T-helper 1 cell treated with Interleukin-12 subunit alpha and Interleukin-12 subunit beta and Interleukin-4 antibody, amounts not matched to agents 30 ng/mL and 1 ng/mL, for 36 hours (primary cell): ENCODE data around the gene CD19. TPM values are rescaled to one million over a fixed set of nuclear protein-coding genes. Genes with fewer than 3 reads are reported as not detected.
"Not testable (repeated sequence)": the region's sequence is repeated elsewhere in the genome, so short reads cannot be mapped to it uniquely, and the experiment has no call there.

ENCODE experiments used
- intact Hi-C: fragments of 100-400 bp; cut with micrococcal nuclease; formaldehyde crosslinking; loops from one replicate; pipeline ENCODE4 v1.15.1; 2024
- total RNA-seq: library from RNA; stranded (reverse); gene quantifications from 2 replicates; pipeline ENCODE4 v1.2.3, GENCODE V29; 2022

The CD19 gene
- not detected in 2 replicates for total RNA-seq

DNA sequence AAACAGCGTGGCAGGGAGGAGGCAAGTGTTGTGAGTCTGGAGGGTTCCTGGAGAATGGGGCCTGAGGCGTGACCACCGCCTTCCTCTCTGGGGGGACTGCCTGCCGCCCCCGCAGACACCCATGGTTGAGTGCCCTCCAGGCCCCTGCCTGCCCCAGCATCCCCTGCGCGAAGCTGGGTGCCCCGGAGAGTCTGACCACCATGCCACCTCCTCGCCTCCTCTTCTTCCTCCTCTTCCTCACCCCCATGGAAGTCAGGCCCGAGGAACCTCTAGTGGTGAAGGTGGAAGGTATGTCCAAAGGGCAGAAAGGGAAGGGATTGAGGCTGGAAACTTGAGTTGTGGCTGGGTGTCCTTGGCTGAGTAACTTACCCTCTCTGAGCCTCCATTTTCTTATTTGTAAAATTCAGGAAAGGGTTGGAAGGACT lies at the start of gene CD19:
Gene CD19, plus strand, starts transcription at position 171 of the 425 bp plus-strand sequence. Its CDS starts 30 bp downstream, at position 201.
- intact Hi-C loops = loop anchor here (10.0 kb wide), 2 partner anchors 377 to 437 kb away; partner anchors contain the start of genes APOBR, CLN3 and SGF29

DNA sequence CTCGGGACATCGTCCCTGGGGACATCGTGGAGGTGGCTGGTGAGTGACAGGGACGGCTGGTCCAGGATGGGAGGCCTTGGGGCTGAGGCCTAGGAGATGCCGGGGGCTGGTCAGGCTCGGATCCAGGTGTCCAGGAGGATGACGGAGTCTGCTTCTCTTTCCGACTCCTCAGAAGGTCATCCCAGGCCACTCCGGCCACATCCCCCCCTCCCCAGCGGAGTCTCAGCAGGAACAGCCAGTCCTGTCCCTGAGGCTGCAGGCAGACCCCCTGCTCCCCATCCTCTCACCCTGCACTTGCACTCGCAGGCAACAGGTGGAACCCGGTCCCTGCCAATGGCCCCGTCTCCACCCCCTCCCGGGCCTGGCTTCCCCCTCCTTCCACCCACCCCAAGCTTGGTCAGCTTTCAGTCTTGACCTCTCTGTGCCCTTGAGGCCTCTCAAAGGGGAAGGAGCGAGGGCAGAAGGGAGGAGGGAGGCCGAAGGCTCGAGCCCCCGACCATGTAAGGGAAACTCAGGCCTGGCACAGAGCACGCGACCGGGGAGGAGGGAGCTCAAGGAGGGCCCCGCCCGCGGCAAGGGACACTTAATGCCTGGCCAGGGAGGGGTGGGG lies 49.1 kb upstream of the CD19 start:
- intact Hi-C loops = no loop called here

DNA sequence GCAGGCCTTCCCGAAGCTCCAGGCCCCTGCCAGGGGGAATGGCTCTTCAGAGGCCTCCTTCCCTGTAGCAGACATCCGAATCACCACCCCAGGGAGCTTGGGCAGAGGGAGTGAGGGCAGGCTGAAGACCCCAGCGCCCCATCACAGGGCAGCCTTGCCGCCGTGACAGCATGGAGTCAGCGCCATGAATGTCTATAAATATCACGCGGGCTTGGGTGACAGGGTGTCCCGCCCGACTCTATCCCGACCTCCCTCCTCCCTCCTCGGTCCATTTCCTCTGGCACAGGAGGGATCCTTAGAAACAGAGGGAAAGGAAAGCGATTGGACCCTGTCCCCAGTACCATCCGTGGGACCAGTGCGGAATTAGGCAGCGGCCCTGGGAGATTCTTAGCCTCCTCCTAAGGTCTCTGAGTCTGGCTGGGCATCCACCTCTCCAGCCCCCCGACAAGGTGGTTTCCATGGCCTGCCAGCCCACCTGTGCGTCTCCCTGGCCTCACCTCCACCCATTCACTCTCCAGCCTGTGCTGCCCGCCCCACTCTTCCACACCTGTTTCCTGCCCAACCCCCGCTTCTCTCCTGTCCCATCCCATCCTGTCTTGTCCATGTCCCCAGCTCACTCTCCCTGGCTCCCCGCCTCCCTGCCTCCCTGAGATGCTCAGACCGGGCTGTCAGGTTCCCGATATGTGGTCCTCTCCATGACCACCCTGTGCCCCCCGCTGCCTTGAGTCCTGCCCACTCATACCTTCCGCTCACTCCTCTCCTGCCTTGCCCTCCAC lies 48.4 kb upstream of the CD19 start:
- intact Hi-C loops = no loop called here

DNA sequence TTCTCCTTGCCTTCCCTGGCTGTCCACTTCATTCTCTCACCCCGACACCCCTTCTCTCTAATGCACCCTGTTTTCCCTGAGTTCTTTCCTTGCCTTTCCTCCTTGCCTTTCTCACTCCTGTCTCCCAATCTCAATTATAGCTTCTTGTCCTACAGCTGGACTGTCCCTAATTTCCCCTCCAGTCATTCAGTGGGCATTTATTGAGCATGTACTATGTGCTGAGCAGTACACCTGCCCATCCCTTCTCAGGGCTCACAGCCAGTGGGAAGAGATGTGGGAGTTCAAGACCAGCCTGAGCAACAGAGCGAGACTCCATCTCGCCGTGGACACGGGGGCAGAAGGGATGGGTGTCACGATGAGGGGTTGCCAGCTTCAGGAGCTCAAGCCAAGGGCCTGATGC lies 47.7 kb upstream of the CD19 start:
- intact Hi-C loops = no loop called here

DNA sequence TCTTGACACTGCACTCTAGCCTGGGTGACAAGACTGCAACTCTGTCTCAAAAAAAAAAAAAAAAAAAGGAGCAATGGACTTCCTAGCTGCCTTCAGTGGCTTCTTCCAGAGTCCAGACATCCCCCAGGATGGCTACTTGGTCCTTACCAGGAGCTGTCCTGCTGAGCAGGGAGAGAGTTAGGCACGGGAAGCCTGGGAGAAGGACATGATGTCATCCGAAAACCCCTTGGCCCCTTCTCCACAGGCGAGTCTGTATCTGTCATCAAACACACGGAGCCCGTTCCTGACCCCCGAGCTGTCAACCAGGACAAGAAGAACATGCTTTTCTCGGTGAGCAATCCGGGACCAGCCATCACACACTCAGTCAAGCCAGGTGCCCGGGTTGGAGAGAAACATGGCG lies 44.8 kb upstream of the CD19 start:
- intact Hi-C loops = no loop called here

DNA sequence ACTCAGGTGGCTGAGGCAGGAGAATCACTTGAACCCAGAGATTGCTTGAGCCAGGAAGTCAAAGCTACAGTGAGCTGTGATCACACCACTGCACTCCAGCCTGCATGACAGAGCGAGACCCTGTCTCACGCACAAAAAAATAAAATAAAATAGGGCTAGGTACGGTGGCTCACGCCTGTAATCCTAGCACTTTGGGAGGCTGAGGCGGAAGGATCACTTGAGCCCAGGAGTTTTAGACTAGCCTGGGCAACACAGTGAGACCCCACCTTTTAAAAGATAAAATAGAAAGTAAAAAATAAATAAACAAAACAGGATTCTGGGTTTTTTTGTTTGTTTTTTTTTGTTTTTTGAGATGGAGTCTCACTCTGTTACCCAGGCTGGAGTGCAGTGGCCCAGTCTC lies 41.4 kb upstream of the CD19 start:
- intact Hi-C loops = not testable (repeated sequence)

DNA sequence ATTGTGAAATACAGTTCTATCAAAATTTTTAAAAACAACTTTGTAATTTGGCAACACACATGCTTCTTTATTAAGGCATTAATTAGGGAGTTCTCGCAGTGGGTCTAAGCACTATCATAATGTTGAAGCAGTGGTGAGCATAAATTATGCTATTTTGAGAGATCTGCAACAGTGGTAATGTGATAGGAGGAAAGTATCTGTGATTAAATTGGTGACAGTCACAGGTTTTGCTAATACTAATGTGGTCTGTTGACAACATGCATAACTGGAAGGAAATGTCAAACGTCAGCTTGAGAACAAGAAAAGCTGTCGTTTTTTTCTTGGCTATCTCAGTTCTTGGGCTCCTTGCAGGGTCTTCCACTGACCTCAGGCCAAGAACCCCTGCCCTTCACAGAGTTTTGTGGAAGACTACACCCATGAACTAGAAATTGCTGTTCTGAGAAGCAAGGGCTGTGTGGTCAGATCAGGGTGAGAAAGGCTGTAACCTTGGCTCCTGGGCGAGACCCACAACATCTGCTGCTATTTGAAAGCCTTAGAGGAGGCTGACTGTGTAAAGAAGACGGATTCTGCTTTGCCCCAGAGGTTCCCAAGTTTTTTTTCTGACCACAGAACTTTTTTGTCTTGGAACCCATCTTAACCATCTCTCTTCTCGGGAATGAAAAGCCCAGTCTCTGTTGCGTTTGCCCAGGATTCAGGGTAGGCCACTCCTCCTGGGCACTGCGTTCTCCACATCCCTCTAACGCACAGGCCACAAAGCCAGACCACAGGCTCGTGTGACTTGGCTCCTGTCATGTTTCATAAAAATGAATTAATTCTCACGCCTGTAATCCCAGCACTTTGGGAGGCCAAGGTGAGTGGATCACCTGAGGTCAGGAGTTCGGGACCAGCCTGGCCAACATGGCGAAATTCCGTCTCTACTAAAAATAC lies 39.5 kb upstream of the CD19 start:
- intact Hi-C loops = no loop called here

DNA sequence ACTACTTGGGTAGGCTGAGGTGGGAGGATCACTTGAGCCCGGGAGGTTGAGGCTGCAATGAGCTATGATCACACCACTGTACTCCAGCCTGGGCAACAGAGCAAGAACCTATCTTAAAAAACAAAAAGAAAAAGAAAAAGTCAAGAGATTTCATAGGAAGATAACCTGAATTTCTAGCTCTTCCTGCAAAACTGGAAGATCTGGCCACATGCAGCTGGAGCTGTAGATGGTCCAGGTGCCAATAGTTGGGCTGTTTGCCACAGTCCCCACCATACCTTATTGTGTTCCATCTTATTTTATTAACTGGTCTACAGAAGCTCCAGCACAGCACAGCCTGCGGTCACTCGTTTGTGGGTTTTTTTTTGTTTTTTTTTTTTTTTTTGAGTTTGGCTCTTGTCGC lies 38.5 kb upstream of the CD19 start:
- intact Hi-C loops = no loop called here

DNA sequence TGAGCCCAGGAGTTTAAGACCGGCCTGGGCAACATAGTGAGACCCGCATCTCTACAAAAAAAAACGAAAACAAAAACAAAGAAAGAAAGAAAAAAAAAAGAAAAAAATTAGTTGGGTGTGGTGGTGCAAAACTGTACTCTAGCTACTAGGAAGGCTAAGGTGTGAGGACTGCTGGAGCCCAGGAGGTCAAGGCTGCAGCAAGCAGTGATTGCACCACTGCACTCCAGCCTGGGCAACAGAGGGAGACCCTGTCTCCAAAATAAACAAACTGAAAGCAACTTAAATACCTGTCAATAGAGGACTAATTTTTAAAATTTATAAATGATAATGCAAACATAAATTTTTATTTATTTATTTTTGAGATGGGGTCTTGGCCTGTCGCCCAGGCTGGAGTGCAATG lies 36.2 kb upstream of the CD19 start:
- intact Hi-C loops = no loop called here

DNA sequence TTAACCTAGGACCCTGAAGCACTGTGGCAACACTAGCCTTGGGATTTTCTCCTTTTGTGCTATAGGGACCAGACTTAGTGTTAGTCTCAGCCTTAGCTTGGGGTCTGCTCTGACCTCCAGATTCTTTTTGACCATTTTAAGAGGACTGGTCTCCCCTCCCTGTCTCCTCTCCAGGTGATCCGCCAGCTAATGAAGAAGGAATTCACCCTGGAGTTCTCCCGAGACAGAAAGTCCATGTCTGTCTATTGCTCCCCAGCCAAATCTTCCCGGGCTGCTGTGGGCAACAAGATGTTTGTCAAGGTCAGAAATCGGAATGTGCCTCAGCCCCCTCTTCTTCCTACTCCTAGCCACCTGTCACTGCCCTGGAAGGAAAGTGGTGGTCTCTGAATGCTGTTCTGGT lies 33.9 kb upstream of the CD19 start:
- intact Hi-C loops = no loop called here

DNA sequence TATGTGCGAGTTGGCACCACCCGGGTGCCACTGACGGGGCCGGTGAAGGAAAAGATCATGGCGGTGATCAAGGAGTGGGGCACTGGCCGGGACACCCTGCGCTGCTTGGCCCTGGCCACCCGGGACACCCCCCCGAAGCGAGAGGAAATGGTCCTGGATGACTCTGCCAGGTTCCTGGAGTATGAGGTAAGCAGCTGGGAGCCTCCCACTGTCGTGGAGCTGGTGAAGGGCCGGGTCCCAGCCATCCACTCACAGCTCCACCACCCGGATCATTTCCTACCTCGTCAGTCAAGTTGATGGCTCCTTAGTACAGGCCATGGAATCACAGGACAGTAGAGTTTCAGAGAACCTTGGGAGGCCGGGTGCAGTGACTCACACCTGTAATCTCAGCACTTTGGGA lies 33.5 kb upstream of the CD19 start:
- intact Hi-C loops = no loop called here

DNA sequence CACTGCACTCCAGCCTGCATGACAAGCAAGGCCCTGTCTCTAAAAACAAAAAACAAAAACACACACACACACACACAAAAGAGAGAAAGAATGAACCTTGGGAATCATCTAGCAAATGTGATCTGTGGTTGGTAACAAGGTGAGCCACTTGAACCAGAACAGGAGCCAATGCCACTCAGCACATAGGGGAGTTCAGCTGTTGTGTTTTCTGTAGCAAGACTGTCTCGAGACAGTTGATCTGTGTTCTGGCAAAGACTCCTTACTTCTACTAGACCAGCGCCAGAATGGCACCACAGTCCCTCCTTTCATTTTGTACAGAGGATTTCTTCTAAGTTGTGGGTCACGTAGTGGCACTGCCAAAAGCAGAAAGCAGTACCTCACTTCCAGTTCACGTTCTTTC lies 32.8 kb upstream of the CD19 start:
- intact Hi-C loops = no loop called here

DNA sequence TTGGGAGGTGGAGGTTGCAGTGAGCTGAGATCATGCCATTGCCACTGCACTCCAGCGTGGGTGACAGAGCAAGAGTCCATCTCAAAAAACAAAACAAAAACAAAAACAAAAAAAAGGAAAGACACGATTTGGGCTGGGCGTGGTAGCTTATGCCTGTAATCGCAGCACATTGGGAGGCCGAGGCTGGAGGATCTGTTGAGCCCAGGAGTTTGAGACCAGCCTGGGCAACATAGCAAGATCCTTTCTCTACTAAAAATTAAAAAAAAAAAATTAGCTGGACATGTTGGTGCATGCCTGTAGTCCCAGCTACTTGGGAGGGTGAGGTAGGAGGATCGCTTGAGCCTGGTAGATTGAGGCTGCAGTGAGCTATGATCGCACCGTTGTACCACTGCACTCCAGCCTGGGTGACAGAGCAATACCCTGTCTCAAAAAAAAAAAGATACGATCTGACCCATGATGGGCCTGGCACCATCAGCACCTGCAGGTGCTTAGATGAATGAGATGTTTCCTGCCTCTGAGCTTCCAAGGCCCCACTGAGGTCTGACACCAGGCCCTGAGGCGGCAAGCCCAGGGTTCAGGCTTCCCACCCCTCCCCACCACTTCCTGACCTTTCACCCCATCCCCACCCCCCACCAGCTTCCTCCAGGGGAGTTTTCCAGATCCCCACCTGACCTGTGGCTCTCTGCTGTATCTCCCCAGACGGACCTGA lies 31.7 kb upstream of the CD19 start:
- intact Hi-C loops = no loop called here

DNA sequence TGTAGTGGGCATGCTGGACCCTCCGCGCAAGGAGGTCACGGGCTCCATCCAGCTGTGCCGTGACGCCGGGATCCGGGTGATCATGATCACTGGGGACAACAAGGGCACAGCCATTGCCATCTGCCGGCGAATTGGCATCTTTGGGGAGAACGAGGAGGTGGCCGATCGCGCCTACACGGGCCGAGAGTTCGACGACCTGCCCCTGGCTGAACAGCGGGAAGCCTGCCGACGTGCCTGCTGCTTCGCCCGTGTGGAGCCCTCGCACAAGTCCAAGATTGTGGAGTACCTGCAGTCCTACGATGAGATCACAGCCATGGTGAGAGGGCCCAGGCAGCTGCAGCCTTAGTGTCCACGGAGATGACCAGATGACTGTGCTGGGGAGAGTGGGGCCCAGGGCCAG lies 31.2 kb upstream of the CD19 start:
- intact Hi-C loops = no loop called here

DNA sequence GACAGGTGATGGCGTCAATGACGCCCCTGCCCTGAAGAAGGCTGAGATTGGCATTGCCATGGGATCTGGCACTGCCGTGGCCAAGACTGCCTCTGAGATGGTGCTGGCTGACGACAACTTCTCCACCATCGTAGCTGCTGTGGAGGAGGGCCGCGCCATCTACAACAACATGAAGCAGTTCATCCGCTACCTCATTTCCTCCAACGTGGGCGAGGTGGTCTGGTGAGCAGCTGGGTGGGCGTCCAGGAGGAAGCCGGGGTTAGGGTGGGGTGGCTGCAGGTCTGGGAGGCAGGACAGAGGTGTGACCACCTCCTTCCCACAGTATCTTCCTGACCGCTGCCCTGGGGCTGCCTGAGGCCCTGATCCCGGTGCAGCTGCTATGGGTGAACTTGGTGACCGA lies 29.9 kb upstream of the CD19 start:
- intact Hi-C loops = no loop called here

DNA sequence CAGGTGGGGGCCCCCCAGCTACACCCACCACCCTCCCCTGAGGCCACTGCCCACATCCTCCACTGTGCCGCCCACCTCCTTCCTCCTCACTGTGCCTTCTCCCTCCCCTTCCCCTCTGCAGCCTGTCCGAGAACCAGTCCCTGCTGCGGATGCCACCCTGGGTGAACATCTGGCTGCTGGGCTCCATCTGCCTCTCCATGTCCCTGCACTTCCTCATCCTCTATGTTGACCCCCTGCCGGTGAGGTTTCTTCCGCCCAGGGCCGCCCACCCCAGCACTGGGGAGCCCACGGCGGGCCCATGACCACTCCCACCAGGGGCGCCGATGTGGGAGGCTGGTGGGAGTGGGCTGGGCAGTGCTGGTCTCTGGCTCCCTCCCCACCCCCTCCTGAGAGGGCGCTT lies 28.9 kb upstream of the CD19 start:
- intact Hi-C loops = no loop called here

DNA sequence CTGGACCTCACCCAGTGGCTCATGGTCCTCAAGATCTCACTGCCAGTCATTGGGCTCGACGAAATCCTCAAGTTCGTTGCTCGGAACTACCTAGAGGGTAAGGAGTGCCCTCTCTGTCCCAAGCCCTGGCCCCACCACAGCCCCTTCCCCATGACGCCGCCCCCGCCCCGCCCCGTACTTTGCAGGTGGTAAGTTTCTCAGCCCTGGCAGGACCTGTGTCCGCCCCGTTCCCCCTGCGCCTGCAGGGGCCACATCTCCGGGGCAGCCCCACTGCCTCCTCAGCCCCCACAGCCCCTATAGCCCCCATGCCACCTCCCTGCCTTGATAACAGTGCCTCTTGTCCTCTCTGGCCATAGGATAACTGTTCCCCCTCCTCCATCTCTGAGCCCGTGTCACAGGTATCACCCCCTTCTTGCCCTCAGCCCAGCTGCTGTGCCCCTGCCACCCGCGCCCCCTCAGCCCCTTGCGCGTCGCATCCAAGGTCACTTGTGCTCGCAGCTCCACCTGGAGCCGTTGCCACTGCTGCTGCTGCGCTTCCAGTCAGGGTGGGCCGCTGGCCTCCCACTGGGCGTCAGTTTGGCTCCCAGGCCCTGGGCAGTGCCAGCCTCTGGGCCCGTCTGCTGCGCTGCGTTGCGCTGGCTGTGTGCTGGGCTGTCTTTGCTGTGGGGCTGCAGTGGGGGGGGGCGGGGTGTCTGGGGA lies 28.3 kb upstream of the CD19 start:
- intact Hi-C loops = no loop called here

DNA sequence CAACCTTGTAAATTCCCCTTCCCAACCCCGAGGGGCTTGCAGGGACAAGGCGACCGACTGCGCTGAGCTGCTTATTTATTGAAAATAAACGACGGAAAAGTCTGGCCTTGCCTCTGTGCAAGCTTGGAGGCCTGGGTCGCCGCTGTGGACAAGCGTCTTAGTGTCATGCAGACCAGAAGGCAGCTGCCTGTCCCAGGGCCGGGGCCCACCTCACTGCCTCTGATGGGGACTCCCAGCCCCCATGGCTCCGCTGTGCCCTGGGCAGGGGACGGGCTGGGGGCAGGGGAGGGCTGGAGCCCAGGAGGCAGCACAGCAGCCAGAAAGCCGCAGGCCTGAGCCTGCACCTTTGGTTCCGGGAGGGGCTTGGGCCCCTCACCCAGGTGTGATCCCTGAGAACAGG lies 27.4 kb upstream of the CD19 start:
- intact Hi-C loops = no loop called here

DNA sequence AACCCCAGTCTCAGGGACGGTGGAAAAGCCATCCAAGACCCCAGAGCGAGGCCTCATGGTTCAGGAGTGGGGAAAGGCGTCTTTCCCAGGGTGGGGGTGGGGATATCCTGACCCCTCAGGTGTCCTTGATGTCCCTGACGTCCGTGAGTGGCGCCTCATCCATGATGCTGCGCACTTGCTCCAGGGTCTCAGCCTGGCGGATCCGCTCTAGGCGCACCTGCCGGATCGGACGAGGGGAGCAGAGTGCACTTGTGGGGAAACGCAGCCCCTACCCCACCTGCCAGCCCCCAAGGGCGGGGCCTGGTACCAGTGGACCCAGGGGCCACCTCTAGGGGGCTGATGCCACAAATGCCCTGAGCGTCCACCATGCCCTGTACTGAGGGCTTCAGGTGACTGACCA lies 26.9 kb upstream of the CD19 start:
- intact Hi-C loops = no loop called here

DNA sequence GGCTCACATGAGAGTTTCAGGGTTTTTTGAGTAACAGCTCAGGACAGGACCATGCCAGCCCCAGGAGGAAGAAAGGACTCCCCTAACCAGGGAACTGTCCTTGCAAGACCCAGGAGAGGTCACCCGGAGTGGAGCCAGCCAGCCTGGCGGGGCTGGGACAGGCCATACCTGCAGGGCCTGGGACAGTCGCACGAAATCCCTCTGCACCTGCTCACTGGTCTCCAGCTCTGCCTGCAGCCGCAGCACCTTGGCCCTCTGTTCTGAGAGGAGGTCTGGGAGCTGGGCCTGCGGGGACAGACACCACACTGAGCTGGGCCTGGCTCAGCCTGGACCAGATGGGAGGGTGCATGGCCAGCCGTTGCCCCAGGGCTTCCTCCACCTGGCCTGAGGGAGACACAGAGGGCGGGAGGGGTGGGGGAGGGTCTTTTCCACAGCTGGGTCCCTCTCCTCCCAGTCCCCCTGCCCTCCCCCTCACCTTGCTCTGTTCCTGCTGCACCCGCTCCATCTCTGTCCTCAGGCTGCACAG lies 26.5 kb upstream of the CD19 start:
- intact Hi-C loops = no loop called here
